ENCODE data around the gene GPR162. TPM values are rescaled to one million over a fixed set of nuclear protein-coding genes. Genes with fewer than 3 reads are reported as not detected.

GPR162 gene
- polyA plus RNA-seq, 3 donors: 15.1 to 81.7 (median 16.0) TPM

- intact Hi-C loops (cut with micrococcal nuclease): no loop called here
- H3K9me3 Mint-ChIP-seq: no peaks in the 10 kb centered on the region
- peaks cover 31% of the 10 kb centered on the region for H3K4me1 Mint-ChIP-seq
- H3K4me3 Mint-ChIP-seq: no peak overlapping the region
- peaks cover 3 to 30% of the 10 kb centered on the region in 2 donors for H3K36me3 ChIP-seq (replicated peaks in 1 of 2; ENCODE audit: control insufficient read depth in 1 of 2, insufficient read depth in 2 of 2, low read length in 2 of 2)
- no peak overlapping the region for H3K4me2 ChIP-seq (replicated peaks; ENCODE audit: extremely low read depth, low read length, poor library complexity, severe bottlenecking)
- DNase-seq: no peak
- peaks cover 1 to 4% (median 3%) of the 10 kb centered on the region in 3 donors for H3K27me3 Mint-ChIP-seq (ENCODE audit: low read depth in 3 of 3)
- H3K36me3 Mint-ChIP-seq: peaks cover 15 to 37% of the 10 kb centered on the region in 2 donors
- H4K20me1 ChIP-seq (ENCODE audit: insufficient read depth, low read length): no peaks in the 10 kb centered on the region
- no peaks in the 10 kb centered on the region for H3K27me3 ChIP-seq (ENCODE audit: control insufficient read depth in 2 of 2, insufficient read depth in 2 of 2, low read length in 2 of 2)
- H3K9me3 ChIP-seq (replicated peaks in 1 of 2; ENCODE audit: control insufficient read depth in 1 of 2, insufficient read depth in 1 of 2, low read length in 2 of 2): no peaks in the 10 kb centered on the region
- H3K27ac ChIP-seq (ENCODE audit: low read depth in 1 of 2, low read length in 2 of 2): no peak overlapping the region
- peaks cover 22 to 27% of the 10 kb centered on the region in 2 donors for H3K4me1 ChIP-seq (ENCODE audit: control insufficient read depth in 1 of 2, insufficient read depth in 2 of 2, low read length in 2 of 2)
- no peak for TF ChIP-seq CTCF (IDR thresholded peaks at IDR 0.05)
- H3K79me2 ChIP-seq (ENCODE audit: insufficient read depth, low read length): peaks cover 25% of the 10 kb centered on the region
- no peak overlapping the region for H2AFZ ChIP-seq (ENCODE audit: insufficient read depth, low read depth, low read length, poor library complexity, severe bottlenecking)
- H3K9ac ChIP-seq (ENCODE audit: insufficient read depth, low read length, poor library complexity, severe bottlenecking): no peak overlapping the region
- H3K4me3 ChIP-seq (replicated peaks in 1 of 3; ENCODE audit: low read depth in 2 of 3, low read length in 3 of 3): no peak overlapping the region
- H3K27ac Mint-ChIP-seq: peak overlapping the region in 2 of 7 donors; percentile 61 to 68
- WGBS (ENCODE audit: insufficient coverage): 100% methylated on average over 1 of the region's 2 CpGs
Observed at GRCh38 chr12:6847676-6848075, 26.1 kb downstream of the GPR162 start.

DNA sequence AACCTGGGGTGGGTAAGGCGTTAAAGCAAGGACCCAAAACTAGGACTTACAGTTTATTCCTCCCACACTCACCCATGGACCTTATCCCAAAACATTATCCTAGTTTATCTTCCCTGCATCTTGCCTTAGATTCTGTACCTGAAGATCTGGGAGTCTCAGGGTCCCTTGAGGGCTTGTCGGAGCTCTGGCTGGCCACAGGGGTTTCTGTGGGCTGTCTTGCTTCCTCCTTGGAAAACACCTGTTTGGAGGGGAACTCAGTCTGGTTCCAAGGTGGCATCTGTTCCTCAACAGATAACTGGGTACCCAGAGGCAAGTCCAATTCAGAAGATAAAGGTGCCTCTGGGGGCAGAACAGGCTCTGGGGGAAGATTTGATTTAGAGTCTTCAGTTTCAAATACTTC is 27.8 kb downstream of the GPR162 start:
- Mint-ChIP-seq H3K9me3 (no peaks in the 10 kb centered on the region), H3K36me3 (peaks cover 18 to 41% of the 10 kb centered on the region in 2 donors), H3K4me1 (peaks cover 39% of the 10 kb centered on the region), H3K27ac (peak overlapping the region in 2 of 7 donors; percentile 31 to 52), H3K27me3 (ENCODE audit: low read depth in 3 of 3) (peaks cover 0 to 1% (median 0%) of the 10 kb centered on the region in 3 donors), H3K4me3 (no peak overlapping the region)
- intact Hi-C loops (cut with micrococcal nuclease): no loop called here
- peaks cover 5% of the 10 kb centered on the region for H4K20me1 ChIP-seq (ENCODE audit: insufficient read depth, low read length)
- WGBS (ENCODE audit: insufficient coverage): 13% methylated on average over 1 of the region's 2 CpGs
- H3K27me3 ChIP-seq (ENCODE audit: control insufficient read depth in 2 of 2, insufficient read depth in 2 of 2, low read length in 2 of 2): no peaks in the 10 kb centered on the region
- no peak for TF ChIP-seq CTCF (IDR thresholded peaks at IDR 0.05)
- no peak overlapping the region for H3K4me3 ChIP-seq (replicated peaks in 1 of 3; ENCODE audit: low read depth in 2 of 3, low read length in 3 of 3)
- peaks cover 3 to 30% of the 10 kb centered on the region in 2 donors for H3K36me3 ChIP-seq (replicated peaks in 1 of 2; ENCODE audit: control insufficient read depth in 1 of 2, insufficient read depth in 2 of 2, low read length in 2 of 2)
- no peaks in the 10 kb centered on the region for H3K9me3 ChIP-seq (replicated peaks in 1 of 2; ENCODE audit: control insufficient read depth in 1 of 2, insufficient read depth in 1 of 2, low read length in 2 of 2)
- H3K4me1 ChIP-seq (ENCODE audit: control insufficient read depth in 1 of 2, insufficient read depth in 2 of 2, low read length in 2 of 2): peaks cover 29 to 35% of the 10 kb centered on the region in 2 donors
- no peak for DNase-seq
- H3K4me2 ChIP-seq (replicated peaks; ENCODE audit: extremely low read depth, low read length, poor library complexity, severe bottlenecking): no peak overlapping the region
- H3K27ac ChIP-seq (ENCODE audit: low read depth in 1 of 2, low read length in 2 of 2): no peak overlapping the region
- peaks cover 42% of the 10 kb centered on the region for H3K79me2 ChIP-seq (ENCODE audit: insufficient read depth, low read length)
- H3K9ac ChIP-seq (ENCODE audit: insufficient read depth, low read length, poor library complexity, severe bottlenecking): no peak overlapping the region
- H2AFZ ChIP-seq (ENCODE audit: insufficient read depth, low read depth, low read length, poor library complexity, severe bottlenecking): no peak overlapping the region

Measured in CD14-positive monocyte (primary cell).